ENCODE data around the gene OFD1.

- TF ChIP-seq ZNF274 (IDR thresholded peaks at IDR 0.05; ENCODE audit: low read depth, low read length) (no peak), SUZ12 (IDR thresholded peaks at IDR 0.05; ENCODE audit: extremely low read depth, insufficient read depth, insufficient read length) (no peak), YY1 (IDR thresholded peaks at IDR 0.05; ENCODE audit: insufficient read depth, insufficient read length) (no peak)
Measured at GRCh38 chrX:13685126-13685763, 49.3 kb upstream of the OFD1 start.
